NCI-H1930 (cell line): ENCODE data around the gene CHAF1B.

Experiments
- DNase-seq, 2 experiments: peaks; one replicate each; lab custom pipeline; 2025; lab: John Stamatoyannopoulos, UW

CHAF1B gene

DNA sequence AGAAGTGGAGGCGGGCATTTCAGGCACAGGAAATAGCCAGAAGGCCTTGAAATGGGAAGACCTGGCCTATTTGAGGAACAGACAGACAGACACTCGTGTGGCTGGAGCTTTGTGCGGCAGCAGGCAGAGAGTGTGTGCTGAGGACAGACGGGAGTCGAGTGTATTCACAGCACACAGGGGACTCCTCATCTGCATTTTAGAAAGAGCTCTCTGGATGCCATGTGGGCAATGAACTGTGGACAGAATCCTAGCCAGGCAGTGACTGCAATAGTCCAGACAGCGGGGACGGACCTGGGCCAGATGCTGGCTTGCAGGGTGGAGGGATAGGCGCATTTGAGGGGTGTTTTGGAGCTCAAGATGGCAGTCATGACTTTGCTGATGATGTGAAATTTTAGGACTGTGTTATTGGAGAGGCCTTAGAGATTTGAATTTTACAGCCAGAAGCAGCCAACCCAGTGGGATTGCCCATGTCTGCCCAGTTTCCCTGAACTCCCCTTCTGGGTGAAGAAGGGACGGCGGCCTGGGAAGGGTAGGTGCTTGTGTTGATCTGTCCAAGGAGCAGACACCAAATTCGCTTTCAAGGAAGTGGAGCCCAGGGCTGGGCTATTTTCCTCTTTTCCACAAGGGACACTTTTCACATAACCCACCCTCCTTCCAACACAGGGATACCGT is 43.7 kb downstream of the CHAF1B start:
- no peak for DNase-seq

GRCh38 chr21:36429947-36430546 is 44.9 kb downstream of the CHAF1B start:
- no peak for DNase-seq

- DNase-seq: no peak
These were observed 45.6 kb downstream of the CHAF1B start for GRCh38 chr21:36430841-36431240.

- no peak for DNase-seq
These were observed 46.1 kb downstream of the CHAF1B start for GRCh38 chr21:36431252-36431651.

DNA sequence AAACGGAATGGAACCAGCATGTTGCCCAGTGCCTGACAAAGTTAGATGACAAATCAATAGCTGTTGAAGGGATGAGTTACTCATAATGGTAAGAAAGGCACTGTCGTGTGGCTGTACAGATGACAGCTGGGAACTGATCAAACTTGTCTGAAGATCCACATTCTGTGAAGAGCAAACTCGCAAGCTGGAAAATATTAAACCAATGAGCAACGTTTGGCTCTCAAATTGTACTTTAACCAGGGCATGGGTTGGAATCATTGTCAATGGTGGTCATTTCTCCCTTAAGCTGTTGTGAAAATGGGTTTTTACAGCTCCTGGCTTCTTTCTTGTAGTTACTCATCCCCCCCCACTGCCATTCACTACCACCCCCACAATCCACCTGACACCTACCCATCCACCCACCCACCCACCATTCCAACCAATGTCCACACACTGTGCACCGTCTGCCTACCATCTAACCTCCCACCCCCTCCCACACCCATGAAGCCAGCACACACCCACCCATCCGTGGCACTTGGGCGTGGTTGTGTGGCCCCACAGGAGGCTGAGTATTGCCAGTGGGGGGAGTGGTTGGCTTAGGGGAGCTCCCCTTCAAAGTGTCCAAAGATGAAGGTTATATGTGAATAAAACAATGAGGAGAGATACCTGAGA is 48.0 kb downstream of the CHAF1B start:
- DNase-seq: no peak

- DNase-seq: no peak
These were observed 49.0 kb downstream of the CHAF1B start for GRCh38 chr21:36434144-36434543.

DNA sequence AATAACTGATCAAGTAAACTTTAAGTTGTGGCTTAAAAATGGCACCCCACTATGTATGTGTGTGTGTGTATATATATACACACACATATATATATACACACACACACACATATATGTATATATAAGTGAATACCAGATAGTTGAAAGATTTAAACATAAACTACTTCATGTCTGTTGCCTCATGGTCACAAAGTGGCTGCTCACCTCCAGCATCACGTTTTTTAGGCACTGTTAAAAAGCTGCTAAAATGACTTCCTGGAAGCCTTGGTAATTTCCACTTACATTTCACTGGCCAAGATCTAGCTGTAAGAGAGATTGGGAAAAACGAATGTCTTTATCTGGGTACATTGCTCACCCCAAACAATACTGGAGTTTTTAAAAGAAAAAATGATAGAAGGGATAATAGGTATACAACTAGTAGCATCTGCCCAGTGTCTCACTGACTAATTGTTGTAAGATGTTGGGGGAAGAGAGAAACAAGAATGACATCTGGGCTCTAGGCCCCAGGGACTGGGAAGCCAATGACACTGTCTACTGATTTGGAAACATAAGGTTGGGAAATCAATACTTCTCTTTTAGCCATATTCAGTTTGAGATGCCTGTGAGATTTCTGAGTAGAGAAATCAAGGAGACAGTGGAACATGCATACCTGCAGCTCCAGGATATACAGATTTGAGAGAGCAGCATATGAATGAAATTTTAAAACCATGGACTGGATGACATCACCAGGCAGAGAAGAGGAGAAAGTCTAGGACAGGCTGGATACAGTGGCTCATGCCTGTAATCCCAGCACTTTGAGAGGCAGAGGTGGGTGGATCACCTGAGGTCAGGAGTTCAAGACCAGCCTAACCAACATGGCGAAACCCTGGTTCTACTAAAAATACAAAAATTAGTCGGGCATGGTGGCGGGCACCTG is 51.9 kb downstream of the CHAF1B start:
- DNase-seq: no peak

DNA sequence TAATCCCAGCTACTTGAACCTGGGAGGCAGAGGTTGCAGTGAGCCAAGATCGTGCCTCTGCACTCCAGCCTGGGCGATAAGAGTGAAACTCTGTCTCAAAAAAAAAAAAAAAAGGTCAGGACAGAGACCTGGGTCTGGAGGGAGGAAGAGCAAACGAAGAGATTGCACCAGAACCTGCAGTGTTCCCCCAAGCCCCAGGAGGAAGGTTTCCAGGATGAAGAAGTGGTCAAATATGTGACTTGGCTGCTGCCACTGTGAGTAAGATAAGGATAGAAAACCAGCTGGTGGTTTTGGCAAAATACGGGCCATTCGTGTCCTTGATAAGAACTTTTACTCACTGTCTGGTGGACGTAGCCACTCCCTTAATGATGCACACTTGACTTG is 52.5 kb downstream of the CHAF1B start:
- DNase-seq: no peak

DNA sequence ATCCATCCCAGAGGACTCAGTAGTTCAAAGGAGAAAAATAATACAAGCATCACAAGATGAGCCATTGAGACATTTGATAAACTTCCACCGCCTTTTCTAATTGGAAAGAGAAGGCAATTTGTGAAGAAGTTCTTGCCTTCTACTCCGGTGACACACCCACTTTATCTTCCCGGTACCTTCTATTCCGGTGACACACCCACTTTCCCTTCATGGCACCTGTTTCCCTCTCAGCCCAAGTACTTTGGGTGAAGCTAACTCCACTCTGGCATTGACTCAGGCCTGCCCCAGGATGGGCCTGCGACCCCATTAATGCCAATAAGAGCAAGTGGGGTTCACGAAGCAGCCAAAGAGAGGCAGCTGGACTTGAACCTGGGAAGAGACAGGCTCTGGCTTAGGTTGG is 56.5 kb downstream of the CHAF1B start:
- no peak for DNase-seq

DNA sequence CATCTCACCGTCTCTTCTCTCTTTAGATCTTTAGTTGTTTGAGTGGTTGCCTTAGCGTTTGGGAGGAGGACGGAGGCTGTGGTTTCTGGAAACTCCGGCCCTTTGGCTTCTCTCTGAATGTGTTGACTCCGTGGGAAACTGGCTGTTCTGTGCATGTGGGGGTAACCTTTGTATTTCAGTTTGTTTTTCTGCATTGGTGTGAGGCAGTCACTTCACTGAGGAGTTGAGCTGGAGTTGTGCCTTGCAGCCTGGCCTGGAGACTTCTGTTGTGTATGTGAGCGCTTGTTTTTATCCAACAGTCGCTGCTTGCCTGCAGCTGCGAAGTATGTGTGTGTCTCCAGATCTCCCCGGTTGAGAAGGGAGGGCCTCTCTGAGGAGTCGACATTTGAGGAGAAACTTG is 61.1 kb downstream of the CHAF1B start:
- no peak for DNase-seq

- no peak for DNase-seq
These were observed 65.3 kb downstream of the CHAF1B start for GRCh38 chr21:36450511-36450910.

- no peak for DNase-seq
These were observed 66.3 kb downstream of the CHAF1B start for GRCh38 chr21:36451506-36451905.

DNA sequence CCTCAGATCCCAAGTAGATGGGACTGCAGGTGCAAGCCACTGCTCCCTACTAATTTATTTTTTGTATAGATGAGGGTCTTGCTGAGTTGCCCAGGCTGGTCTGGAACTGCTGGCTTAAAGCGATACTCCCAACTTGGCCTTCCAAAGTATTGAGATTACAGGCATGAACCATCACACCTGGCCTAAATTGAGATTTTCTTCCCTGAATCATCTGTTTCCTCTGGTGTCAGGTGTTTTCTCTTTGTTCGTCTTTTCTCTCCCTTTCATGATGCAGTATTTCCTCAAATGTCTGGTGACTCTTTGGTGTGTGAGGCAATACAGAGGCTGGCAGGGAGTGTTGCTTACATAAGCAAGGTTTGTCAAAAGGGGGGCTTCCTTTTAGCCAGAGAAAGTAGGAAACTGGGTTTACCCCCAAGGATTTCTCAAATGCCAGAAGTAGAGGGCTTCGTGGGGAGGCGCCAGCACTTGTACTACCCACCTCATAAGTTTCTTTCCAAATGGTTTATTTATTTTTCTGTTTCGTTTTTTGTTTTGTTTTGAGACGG is 67.2 kb downstream of the CHAF1B start:
- no peak for DNase-seq

DNA sequence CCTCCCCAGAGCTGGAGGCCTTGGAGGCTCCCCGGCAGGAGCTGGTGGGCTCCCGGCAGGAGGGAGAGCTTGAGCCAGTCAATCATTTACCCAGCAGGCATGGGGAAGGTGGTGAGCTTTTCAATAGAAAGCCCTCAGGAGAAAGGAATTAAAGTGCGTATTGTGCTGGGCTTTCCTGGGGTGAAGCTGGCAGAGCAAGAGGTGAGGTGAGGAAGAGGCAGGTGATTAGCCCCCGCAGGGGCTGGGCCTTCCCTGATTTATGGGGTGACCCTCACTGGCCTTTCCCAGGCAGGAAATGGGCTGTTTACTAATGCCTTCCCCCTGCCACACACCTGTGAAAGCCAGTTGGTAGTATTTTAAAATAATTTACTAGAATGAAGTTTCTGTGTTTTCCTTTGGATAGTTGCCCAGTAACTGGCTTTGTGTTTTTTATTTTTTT is 68.9 kb downstream of the CHAF1B start:
- no peak for DNase-seq

GRCh38 chr21:36454706-36455105 is 69.5 kb downstream of the CHAF1B start:
- no peak for DNase-seq

DNA sequence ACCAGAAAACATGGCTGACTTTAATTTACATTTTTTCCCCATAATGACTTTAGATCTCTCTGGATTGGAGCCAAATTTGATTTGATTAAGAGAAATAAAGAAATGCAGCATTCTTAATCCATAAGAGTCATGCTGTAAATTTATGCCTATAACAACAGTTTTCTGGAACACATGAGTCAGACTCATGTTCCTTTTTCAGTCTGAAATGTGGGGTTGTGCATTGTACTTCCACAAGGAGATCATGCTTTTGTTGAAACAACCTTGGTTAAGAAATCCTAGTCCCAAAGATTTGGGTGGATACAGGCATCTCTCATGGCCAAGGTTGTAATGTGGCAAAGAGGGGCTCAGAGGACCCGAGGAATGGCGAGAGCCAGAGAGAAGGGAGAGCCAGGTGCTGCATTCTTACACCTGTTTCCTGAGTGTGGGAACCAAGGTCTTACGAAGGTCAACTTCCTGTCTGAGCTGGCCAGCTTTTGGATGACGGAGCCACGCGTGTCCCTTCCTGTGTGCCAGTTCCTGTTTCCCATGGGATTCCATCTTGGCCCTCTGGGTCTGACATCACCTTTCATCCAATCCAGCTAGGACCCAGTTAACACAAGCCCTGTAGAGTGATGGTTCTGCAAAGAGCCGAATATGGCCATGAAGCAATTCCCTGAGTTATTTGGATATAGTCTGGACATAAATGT is 71.7 kb downstream of the CHAF1B start:
- DNase-seq: no peak

GRCh38 chr21:36459098-36459497 is 73.9 kb downstream of the CHAF1B start:
- no peak for DNase-seq

DNA sequence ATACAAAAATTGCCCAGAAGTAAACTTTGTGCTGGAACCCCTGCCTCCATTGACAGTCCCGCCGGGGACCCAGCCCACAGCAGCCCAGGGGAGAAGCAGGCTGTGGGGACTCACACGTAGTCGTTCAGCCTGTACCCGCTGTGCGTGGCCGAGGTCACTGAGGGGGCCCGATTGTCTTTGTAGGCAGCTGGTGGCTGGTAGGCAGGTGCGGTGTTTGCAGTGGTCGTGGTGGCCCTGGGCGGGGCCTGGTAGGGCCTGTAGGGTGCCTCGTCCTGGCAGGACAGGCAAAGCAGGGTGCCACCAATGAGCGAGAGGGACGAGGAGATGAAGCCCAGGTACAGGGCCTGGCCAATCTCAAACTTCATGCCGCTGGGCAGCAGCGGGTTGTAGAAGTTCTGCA is 75.7 kb downstream of the CHAF1B start:
- DNase-seq: no peak

DNA sequence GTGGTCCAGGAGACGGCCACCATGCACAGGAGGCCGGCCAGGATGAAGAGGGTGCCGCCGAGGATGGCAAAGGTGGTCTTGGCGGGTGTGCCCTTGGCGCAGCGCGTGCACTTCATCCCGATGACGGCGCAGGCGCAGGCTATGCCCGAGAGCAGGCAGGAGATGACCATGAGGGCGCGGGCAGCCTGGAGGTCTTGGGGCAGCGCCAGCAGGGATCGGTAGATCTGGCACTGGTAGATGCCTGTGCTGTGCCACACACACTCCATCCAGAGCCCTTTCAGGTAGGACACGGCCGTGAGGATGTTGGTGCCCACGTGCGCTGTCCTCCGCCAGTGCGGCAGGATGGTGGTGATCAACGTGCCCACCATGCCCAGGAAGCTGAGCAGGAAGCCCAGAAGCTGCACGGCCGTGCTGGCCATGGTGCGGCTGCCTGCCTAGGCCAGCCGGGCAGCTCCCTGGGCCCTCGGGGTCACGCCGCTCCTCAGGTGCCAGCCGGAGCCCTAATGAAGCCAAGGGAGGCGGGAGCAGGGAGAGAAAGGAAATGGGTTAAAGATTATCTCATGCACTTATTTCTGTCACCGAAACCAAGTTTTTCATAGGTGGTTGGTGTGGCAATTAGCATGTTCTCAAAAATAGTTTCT is 76.2 kb downstream of the CHAF1B start:
- DNase-seq: no peak

- DNase-seq: no peak
These were observed 76.8 kb downstream of the CHAF1B start for GRCh38 chr21:36461918-36462486.

GRCh38 chr21:36463204-36463603 is 78.0 kb downstream of the CHAF1B start:
- DNase-seq: no peak
